ENCODE measurements around the gene TMBIM4. TPM values are rescaled to one million over a fixed set of nuclear protein-coding genes. Genes with fewer than 3 reads are reported as not detected.

Gene TMBIM4
- total RNA-seq, 1 experiment from 2014 or later: 51.1 TPM

- TF ChIP-seq REST (IDR thresholded peaks at IDR 0.05; ENCODE audit: low read depth): no peak
Observed at GRCh38 chr12:66142826-66143225, 27.0 kb downstream of the TMBIM4 start (continued).

- H3K36me3 ChIP-seq (ENCODE audit: control insufficient read depth in 1 of 2, insufficient read depth in 2 of 2, low read length in 2 of 2): peaks cover 10 to 58% of the 10 kb centered on the region in 2 experiments; a peak in 3 of 4 replicates
- POLR2A ChIA-PET: no interaction called here
- H3K79me2 ChIP-seq (ENCODE audit: insufficient read depth, low read length): no peaks in the 10 kb centered on the region
- H3K27me3 ChIP-seq (ENCODE audit: insufficient read depth, low read length): no peaks in the 10 kb centered on the region
- TF ChIP-seq JUND (IDR thresholded peaks at IDR 0.05) (no peak), ZNF274 (IDR thresholded peaks at IDR 0.05; ENCODE audit: low read depth, low read length) (no peak), TCF7L2 (IDR thresholded peaks at IDR 0.05; ENCODE audit: borderline replicate concordance, extremely low read depth, insufficient read depth, insufficient read length) (no peak)
- no TSS peak for BruUV-seq (replicated peaks)
- no peak overlapping the region for H2AFZ ChIP-seq (ENCODE audit: low read depth, low read length, poor library complexity, severe bottlenecking)
- CTCF ChIA-PET: no interaction called here
- H3K4me2 ChIP-seq (ENCODE audit: low read length): no peak overlapping the region
- H3K27ac ChIP-seq (ENCODE audit: low read depth, low read length): no peak overlapping the region
- no peak for ATAC-seq
- peaks cover 0 to 8% of the 10 kb centered on the region in 2 experiments; a peak in 2 of 4 replicates for H3K4me1 ChIP-seq (ENCODE audit: control insufficient read depth in 1 of 2, insufficient read depth in 2 of 2, low read length in 2 of 2)
- peaks cover 18 to 26% of the 10 kb centered on the region in 2 experiments; a peak in 2 of 4 replicates for H3K9me3 ChIP-seq (ENCODE audit: control insufficient read depth in 1 of 2, insufficient read depth in 1 of 2, low read depth in 1 of 2, low read length in 2 of 2)
- no peak overlapping the region for H3K9ac ChIP-seq (ENCODE audit: low read length)
- no peak overlapping the region for H3K4me3 ChIP-seq (replicated peaks in 1 of 2; ENCODE audit: low read depth in 1 of 2, low read length in 2 of 2)
- intact Hi-C loops (cut with micrococcal nuclease): no loop called here
- RAD21 ChIA-PET (ENCODE audit: low non-redundant PET in 1 of 2, low total read pairs in 2 of 2, uncharacterized antibody in 2 of 2, unreplicated experiment in 2 of 2): no interaction called here
- H3K9me2 ChIP-seq (ENCODE audit: insufficient read depth): no peaks in the 10 kb centered on the region
- no peak for DNase-seq (ENCODE audit: low read depth, low spot score)
- no peaks in the 10 kb centered on the region for H4K20me1 ChIP-seq (ENCODE audit: insufficient read depth)
Observed at GRCh38 chr12:66141299-66141698, 28.5 kb downstream of the TMBIM4 start.
